SK-N-MC (cell line): Measurements from ENCODE around the gene TMPRSS11D.

ENCODE experiments used
- EZH2 ChIP-seq: fragments of 200-600 bp; sonication (generic); IDR thresholded peaks from one replicate; pipeline ENCODE4 v1.6.1; 2017; ENCODE audit warnings: antibody characterized with exemption
- POLR2AphosphoS5 ChIP-seq: IDR thresholded peaks from 2 replicates; pipeline ENCODE4 v1.6.1; 2012; ENCODE audit warnings: mild to moderate bottlenecking, low read depth, low read length, borderline replicate concordance

DNA sequence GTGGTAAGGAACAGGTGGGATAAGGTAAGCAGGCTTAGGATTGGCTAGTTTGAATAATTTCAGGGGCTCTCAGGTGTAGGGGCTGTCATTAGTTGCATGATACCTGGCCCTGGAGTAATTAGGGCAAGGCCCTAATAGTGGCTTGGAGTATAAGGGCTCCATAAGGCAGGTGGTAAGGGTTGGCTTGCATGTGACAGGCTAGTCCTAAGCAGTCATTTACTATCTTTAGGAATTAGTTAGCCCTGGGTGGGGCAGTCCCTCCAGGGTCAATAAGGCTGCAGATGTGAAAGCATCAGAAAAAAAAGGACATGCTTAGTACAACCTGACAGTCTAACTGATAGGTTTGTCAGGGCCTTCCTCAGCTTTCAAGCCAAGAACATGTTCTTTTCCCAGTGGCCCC, 7.8 kb upstream of the TMPRSS11D start:
- TF ChIP-seq POLR2AphosphoS5 = no peak
- TF ChIP-seq EZH2 = no peak
